Upper lobe of left lung (tissue), 6 donors: ENCODE data around the gene ASTN2. TPM values are rescaled to one million over a fixed set of nuclear protein-coding genes. Genes with fewer than 3 reads are reported as not detected.

ENCODE experiments used
- ATAC-seq, 2 donors: fragments of 200-7000 bp; cut with Tn5 transposase; one replicate each; pipeline ENCODE4 v1.9.1; 2022; ENCODE audit warnings: mild to moderate bottlenecking in 2 of 2, moderate library complexity in 2 of 2; ENCODE audit not compliant: low FRiP score in 2 of 2
- DNase-seq, 2 donors: peaks; one replicate each; pipeline ENCODE4 v3.0.0-alpha.2; 2019 to 2020
- H3K27ac ChIP-seq, 4 donors: fragments of 200-600 bp; sonication (generic); one replicate each; pipeline ENCODE4 v1.5.1; 2016 to 2019
- H3K27me3 ChIP-seq, 4 donors: fragments of 200-600 bp; sonication (generic); one replicate each; pipeline ENCODE4 v1.5.1; 2017 to 2019
- H3K36me3 ChIP-seq, 4 donors: fragments of 200-600 bp; sonication (generic); one replicate each; pipeline ENCODE4 v1.5.1; 2016 to 2019
- H3K4me1 ChIP-seq, 4 donors: fragments of 200-600 bp; sonication (generic); one replicate each; pipeline ENCODE4 v1.5.1; 2018 to 2019
- H3K4me3 ChIP-seq, 4 donors: fragments of 200-600 bp; sonication (generic); one replicate each; pipeline ENCODE4 v1.5.1; 2017 to 2019; ENCODE audit warnings: mild to moderate bottlenecking in 2 of 4, moderate library complexity in 1 of 4
- H3K9me3 ChIP-seq, 4 donors: fragments of 200-600 bp; sonication (generic); one replicate each; pipeline ENCODE4 v1.5.1; 2018 to 2019
- CTCF ChIP-seq, 6 experiments: fragments of 450-650 bp in 4 of 6; fragments of 200-600 bp in 2 of 6; sonication (generic) in 2 of 6; IDR thresholded peaks; one replicate each; pipeline ENCODE4 v1.5.1; 2016 to 2019; ENCODE audit warnings: antibody characterized with exemption in 6 of 6
- EP300 ChIP-seq, 4 donors: sonication (generic); formaldehyde crosslinking; IDR thresholded peaks; one replicate each; pipeline ENCODE4 v1.5.1; 2017; ENCODE audit warnings: antibody characterized with exemption in 4 of 4, control low read depth in 2 of 4
- POLR2A ChIP-seq, 4 donors: fragments of 450-650 bp; IDR thresholded peaks; one replicate each; pipeline ENCODE4 v1.5.1; 2016 to 2017; ENCODE audit warnings: antibody characterized with exemption in 4 of 4, mild to moderate bottlenecking in 2 of 4
- POLR2AphosphoS5 ChIP-seq, 2 donors: sonication (generic); formaldehyde crosslinking; IDR thresholded peaks; one replicate each; pipeline ENCODE4 v1.5.1; 2017; ENCODE audit warnings: antibody characterized with exemption in 2 of 2
- WGBS, 2 donors: methylation state at CpG; one replicate each; pipeline ENCODE4 v1.1.5; 2017 to 2018; 5-methylcytosine and 5-hydroxymethylcytosine counted together
- total RNA-seq, 6 donors: library from RNA; depleted of rRNA in 4 of 6; stranded (reverse); fragments of >200 nt in 4 of 6; gene quantifications; one replicate each; pipeline versions ENCODE4 v1.1.0 to v1.2.1, GENCODE V29; 2016 to 2021
- donor health status: DM: no; HTN: no; CAD: no; lungs with moderate emphysema.
- donor health status: DM: no; HTN: yes; CAD: no; lungs with severe emphysema.

The ASTN2 gene
- total RNA-seq, 6 donors from 2014 or later, result 2.0 to 7.5 (median 3.4) TPM

- Histone ChIP-seq H3K36me3 (no peaks in the 10 kb centered on the region), H3K4me1 (no peaks in the 10 kb centered on the region), H3K27ac (no peak overlapping the region), H3K27me3 (peaks cover 0 to 3% (median 0%) of the 10 kb centered on the region in 4 donors), H3K4me3 (no peak overlapping the region), H3K9me3 (no peaks in the 10 kb centered on the region)
- 0 to 23% methylated on average over 2 of the region's 2 CpGs for WGBS, 2 donors
- no peak for DNase-seq
- TF ChIP-seq POLR2A (IDR thresholded peaks at IDR 0.05), result no peak
- TF ChIP-seq CTCF (IDR thresholded peaks at IDR 0.05), result no peak
- no peak for TF ChIP-seq EP300 (IDR thresholded peaks at IDR 0.05)
- no peak for TF ChIP-seq POLR2AphosphoS5 (IDR thresholded peaks at IDR 0.05)
- ATAC-seq, result no peak
Measured at GRCh38 chr9:117407436-117408022, 7.3 kb downstream of the ASTN2 start.

- no peak for DNase-seq
- Histone ChIP-seq H3K9me3 (no peaks in the 10 kb centered on the region), H3K36me3 (no peaks in the 10 kb centered on the region), H3K4me3 (no peak overlapping the region), H3K4me1 (no peaks in the 10 kb centered on the region), H3K27me3 (no peaks in the 10 kb centered on the region), H3K27ac (no peak overlapping the region)
- TF ChIP-seq EP300 (IDR thresholded peaks at IDR 0.05) (no peak), POLR2A (IDR thresholded peaks at IDR 0.05) (no peak), POLR2AphosphoS5 (IDR thresholded peaks at IDR 0.05) (no peak), CTCF (IDR thresholded peaks at IDR 0.05) (no peak)
- ATAC-seq, result no peak
- 60 to 61% methylated on average over 7 of the region's 7 CpGs for WGBS, 2 donors
Measured at GRCh38 chr9:117405950-117406705, 8.7 kb downstream of the ASTN2 start.

GRCh38 chr9:117403848-117404247 is 11.0 kb downstream of the ASTN2 start:
- Histone ChIP-seq H3K9me3 (no peaks in the 10 kb centered on the region), H3K4me1 (no peaks in the 10 kb centered on the region), H3K27me3 (no peaks in the 10 kb centered on the region), H3K27ac (no peak overlapping the region), H3K4me3 (no peak overlapping the region), H3K36me3 (no peaks in the 10 kb centered on the region)
- 69 to 84% methylated on average over 2 of the region's 2 CpGs for WGBS, 2 donors
- TF ChIP-seq POLR2AphosphoS5 (IDR thresholded peaks at IDR 0.05) (no peak), POLR2A (IDR thresholded peaks at IDR 0.05) (no peak), CTCF (IDR thresholded peaks at IDR 0.05) (no peak), EP300 (IDR thresholded peaks at IDR 0.05) (no peak)
- ATAC-seq, result no peak
- no peak for DNase-seq

GRCh38 chr9:117403403-117403811 is 11.4 kb downstream of the ASTN2 start:
- DNase-seq (no peak), ATAC-seq (no peak)
- H3K9me3 ChIP-seq, result no peaks in the 10 kb centered on the region
- H3K36me3 ChIP-seq, result no peaks in the 10 kb centered on the region
- no peaks in the 10 kb centered on the region for H3K4me1 ChIP-seq
- H3K4me3 ChIP-seq, result no peak overlapping the region
- TF ChIP-seq EP300 (IDR thresholded peaks at IDR 0.05) (no peak), POLR2AphosphoS5 (IDR thresholded peaks at IDR 0.05) (no peak), POLR2A (IDR thresholded peaks at IDR 0.05) (no peak), CTCF (IDR thresholded peaks at IDR 0.05) (no peak)
- WGBS, 2 donors, result 38 to 39% methylated on average over 6 of the region's 6 CpGs
- H3K27me3 ChIP-seq, result no peaks in the 10 kb centered on the region
- no peak overlapping the region for H3K27ac ChIP-seq
